RWPE2 (cell line): Measurements from ENCODE around the gene MS4A10.

ENCODE experiments used
- ATAC-seq: fragments of 200-7000 bp; cut with Tn5 transposase; 3 replicates; pipeline ENCODE4 v1.9.1; 2021; ENCODE audit warnings: low read depth
- DNase-seq: peaks from one replicate; pipeline ENCODE4 v3.0.0-alpha.2; 2020; ENCODE audit warnings: low spot score
- H3K27ac ChIP-seq: fragments of 450-650 bp; 2 replicates; pipeline ENCODE4 v1.5.1; 2017; ENCODE audit warnings: mild to moderate bottlenecking; ENCODE audit not compliant: poor library complexity, severe bottlenecking
- H3K27me3 ChIP-seq: fragments of 250-450 bp; sonication (Bioruptor Pico); 2 replicates; pipeline ENCODE4 v1.5.1; 2021; ENCODE audit warnings: mild to moderate bottlenecking, moderate library complexity; ENCODE audit not compliant: insufficient read depth, poor library complexity, severe bottlenecking
- H3K36me3 ChIP-seq: fragments of 250-450 bp; sonication (Bioruptor Pico); 2 replicates; pipeline ENCODE4 v1.5.1; 2020; ENCODE audit warnings: low read depth, mild to moderate bottlenecking, moderate library complexity
- H3K4me1 ChIP-seq: fragments of 250-450 bp; sonication (Bioruptor Pico); 2 replicates; pipeline ENCODE4 v1.5.1; 2021; ENCODE audit warnings: mild to moderate bottlenecking, moderate library complexity; ENCODE audit not compliant: insufficient read depth, poor library complexity, severe bottlenecking
- H3K4me3 ChIP-seq: fragments of 250-450 bp; sonication (Bioruptor Pico); 2 replicates; pipeline ENCODE4 v1.5.1; 2021; ENCODE audit warnings: mild to moderate bottlenecking, moderate library complexity; ENCODE audit not compliant: severe bottlenecking
- H3K9me3 ChIP-seq: fragments of 250-450 bp; sonication (Bioruptor Pico); 2 replicates; pipeline ENCODE4 v1.5.1; 2021; ENCODE audit warnings: mild to moderate bottlenecking, moderate library complexity; ENCODE audit not compliant: severe bottlenecking
- CTCF ChIP-seq: fragments of 450-650 bp; IDR thresholded peaks from one replicate; pipeline ENCODE4 v1.5.1; 2017; ENCODE audit warnings: mild to moderate bottlenecking, moderate library complexity; ENCODE audit not compliant: poor library complexity, severe bottlenecking

MS4A10 gene

DNA sequence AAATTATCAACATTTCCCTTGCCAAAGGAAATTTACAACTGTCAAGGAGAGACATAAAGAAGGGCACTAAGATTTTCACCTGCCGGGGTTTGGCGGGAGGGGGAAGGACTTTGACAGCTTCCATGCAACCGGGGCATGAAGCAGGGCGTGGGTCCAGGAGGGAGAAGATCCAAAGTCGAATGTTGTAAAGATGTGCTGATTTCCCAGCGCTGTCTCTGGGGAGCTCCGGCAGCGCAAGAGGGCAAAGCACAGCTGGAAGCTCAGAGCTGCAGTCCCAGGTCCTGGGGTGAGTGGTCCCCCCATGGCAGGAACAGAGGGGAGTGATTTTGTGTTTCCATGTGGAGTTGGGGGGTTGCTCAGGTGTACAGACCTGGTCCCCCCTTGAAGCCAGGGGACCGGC, at the start of gene MS4A10:
MS4A10 (plus strand) TSS at position 198 of the 400 bp plus-strand sequence. CDS start 5,003 bp downstream, outside the sequence.
- ATAC-seq: no peak
- DNase-seq: no peak
- Histone ChIP-seq H3K4me1 (no peaks in the 10 kb centered on the region), H3K27me3 (no peaks in the 10 kb centered on the region), H3K4me3 (no peak within 1 kb of the TSS), H3K36me3 (no peaks in the 10 kb centered on the region), H3K27ac (no peak within 1 kb of the TSS), H3K9me3 (no peaks in the 10 kb centered on the region)
- no peak for TF ChIP-seq CTCF

DNA sequence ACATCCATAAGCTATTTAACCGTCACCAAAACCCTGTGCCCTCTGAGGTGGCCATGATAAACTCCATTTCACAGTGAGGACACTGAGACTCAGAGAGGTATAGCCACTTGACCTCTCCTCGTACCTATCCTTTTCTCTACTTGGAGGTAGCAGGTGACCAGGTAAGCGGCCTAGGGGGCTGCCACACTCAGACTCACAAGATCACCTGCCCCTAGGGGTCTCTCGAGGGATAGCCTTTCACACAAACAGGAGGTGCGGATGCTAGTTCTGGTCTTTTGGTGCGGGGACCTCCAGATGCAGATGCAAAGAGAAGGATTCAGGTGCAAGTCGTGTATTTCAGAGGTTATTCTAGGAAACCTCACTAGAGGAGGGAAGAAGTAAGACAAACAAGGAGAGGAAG, 46.0 kb upstream of the MS4A10 start:
- Histone ChIP-seq H3K27ac (no peak overlapping the region), H3K4me1 (no peaks in the 10 kb centered on the region), H3K4me3 (no peak overlapping the region), H3K36me3 (no peaks in the 10 kb centered on the region), H3K27me3 (no peaks in the 10 kb centered on the region), H3K9me3 (no peaks in the 10 kb centered on the region)
- TF ChIP-seq CTCF: no peak
- ATAC-seq (no peak), DNase-seq (no peak)

- no peak overlapping the region for H3K27ac ChIP-seq
- H3K27me3 ChIP-seq: no peaks in the 10 kb centered on the region
- DNase-seq: no peak
- H3K4me1 ChIP-seq: no peaks in the 10 kb centered on the region
- no peak for ATAC-seq
- H3K9me3 ChIP-seq: no peaks in the 10 kb centered on the region
- TF ChIP-seq CTCF: no peak
- H3K36me3 ChIP-seq: no peaks in the 10 kb centered on the region
- H3K4me3 ChIP-seq: no peak overlapping the region
Measured at GRCh38 chr11:60740573-60740972, 44.6 kb upstream of the MS4A10 start.

DNA sequence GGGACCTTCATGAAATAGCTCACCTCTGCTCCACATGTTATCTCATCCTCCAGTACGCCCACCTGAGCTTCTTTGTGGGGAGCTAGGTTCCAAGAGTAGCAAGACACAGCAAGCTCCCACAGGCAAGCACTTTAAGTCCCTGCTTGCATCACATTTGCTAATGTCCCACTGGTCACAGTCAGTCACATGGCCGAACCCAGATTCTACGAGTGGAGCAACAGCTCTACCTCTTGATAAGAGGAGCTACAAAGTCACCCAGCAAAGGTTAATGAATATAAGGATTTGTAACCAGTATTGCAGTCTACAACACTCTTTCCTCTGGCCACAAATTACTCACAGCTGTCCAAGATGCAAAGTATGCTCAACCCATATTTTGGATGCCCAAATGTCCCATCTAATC, 43.7 kb upstream of the MS4A10 start:
- Histone ChIP-seq H3K27ac (no peak overlapping the region), H3K4me3 (no peak overlapping the region), H3K4me1 (no peaks in the 10 kb centered on the region), H3K9me3 (no peaks in the 10 kb centered on the region), H3K36me3 (no peaks in the 10 kb centered on the region), H3K27me3 (no peaks in the 10 kb centered on the region)
- DNase-seq (no peak), ATAC-seq (no peak)
- TF ChIP-seq CTCF: no peak

DNA sequence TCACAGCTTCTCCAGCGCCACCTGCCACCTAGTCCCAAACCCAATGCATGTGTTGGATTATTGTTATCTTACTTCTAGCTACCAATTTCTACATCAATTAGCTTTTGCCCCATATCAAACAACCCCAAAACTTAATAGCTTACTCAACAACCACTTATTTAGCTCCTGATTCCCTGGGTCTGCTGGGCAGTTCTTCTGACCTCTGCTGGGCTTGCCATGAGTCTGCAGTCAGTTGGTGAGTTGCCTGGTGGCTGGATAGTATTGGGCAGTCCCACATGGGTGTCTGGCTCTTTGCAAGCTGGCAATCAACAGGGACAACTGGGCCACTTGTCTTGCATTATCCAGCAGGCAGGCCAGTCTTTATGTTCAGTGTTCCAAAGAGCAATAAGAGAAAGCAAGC, 42.1 kb upstream of the MS4A10 start:
- DNase-seq (no peak), ATAC-seq (no peak)
- H3K36me3 ChIP-seq: no peaks in the 10 kb centered on the region
- H3K4me1 ChIP-seq: no peaks in the 10 kb centered on the region
- no peaks in the 10 kb centered on the region for H3K9me3 ChIP-seq
- TF ChIP-seq CTCF: no peak
- H3K27me3 ChIP-seq: no peaks in the 10 kb centered on the region
- no peak overlapping the region for H3K4me3 ChIP-seq
- H3K27ac ChIP-seq: no peak overlapping the region
